H54 (cell line): ENCODE results near the gene ARID5B.
A peak's percentile ranks its signal among the peaks of the same experiment; 100 is the strongest.

Experiments used
- DNase-seq: peaks from one replicate; pipeline ENCODE4 v3.0.0; 2011; ENCODE audit warnings: low spot score, mixed read lengths; ENCODE audit not compliant: insufficient read length
- FAIRE-seq: peaks from 3 replicates; lab custom pipeline; 2011; peaks lifted over from hg19 to GRCh38; lab: Jason Lieb, UNC
- POLR2A ChIP-seq: IDR thresholded peaks from 2 replicates; pipeline ENCODE4 v1.6.1; 2011; ENCODE audit warnings: low read depth, mild to moderate bottlenecking, low read length

Gene ARID5B

DNA sequence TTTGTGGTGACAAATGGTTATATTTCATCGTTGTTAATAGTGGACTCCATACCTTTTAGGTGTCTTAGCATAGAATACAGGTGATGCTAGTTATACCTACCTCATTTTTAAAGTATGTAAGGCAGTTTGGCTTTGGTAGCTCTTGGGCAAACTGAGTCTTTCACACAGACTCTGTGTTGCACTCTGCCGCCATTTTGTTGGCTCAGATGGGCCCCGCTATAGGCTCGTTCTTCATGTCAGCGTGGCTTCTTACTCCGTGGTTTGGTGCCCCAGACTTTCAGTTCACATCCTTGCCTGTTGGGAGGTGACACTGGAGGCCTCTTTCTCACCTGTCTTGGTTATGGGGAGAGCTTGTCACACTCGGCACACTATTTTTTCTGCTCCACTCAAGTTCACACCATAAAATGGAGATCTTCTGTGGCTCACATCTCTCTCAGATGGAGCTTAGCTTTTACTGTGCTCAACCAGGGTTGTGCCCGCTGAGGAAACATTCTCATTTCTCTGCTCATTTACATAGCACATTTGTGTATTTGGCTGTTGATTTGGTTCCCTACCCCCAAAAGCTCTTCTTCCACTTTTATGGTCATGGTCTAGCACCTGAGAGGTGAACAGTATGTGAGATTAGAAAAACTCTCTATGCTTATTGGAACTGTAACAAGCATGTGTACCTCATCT is 178.5 kb downstream of the ARID5B start:
- no peak for FAIRE-seq
- DNase-seq: no peak
- no peak for TF ChIP-seq POLR2A

DNA sequence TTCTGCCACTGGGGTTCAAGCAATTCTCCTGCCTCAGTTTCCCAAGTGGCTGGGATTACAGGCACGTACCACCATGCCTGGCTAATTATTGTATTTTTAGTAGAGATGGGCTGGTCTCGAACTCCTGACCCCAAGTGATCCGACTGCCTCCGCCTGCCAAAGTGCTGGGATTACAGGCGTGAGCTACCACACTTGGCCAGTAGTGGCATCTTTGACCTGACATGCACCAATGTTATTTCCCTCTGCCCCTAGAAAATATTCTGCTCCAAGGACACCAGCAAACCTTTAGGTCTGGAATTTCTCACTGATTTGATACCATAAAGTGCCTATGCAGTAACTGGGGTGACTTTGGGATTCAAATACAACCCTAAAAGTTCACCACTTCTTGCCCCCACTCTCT is 179.4 kb downstream of the ARID5B start:
- no peak for TF ChIP-seq POLR2A
- FAIRE-seq (no peak), DNase-seq (no peak)

DNA sequence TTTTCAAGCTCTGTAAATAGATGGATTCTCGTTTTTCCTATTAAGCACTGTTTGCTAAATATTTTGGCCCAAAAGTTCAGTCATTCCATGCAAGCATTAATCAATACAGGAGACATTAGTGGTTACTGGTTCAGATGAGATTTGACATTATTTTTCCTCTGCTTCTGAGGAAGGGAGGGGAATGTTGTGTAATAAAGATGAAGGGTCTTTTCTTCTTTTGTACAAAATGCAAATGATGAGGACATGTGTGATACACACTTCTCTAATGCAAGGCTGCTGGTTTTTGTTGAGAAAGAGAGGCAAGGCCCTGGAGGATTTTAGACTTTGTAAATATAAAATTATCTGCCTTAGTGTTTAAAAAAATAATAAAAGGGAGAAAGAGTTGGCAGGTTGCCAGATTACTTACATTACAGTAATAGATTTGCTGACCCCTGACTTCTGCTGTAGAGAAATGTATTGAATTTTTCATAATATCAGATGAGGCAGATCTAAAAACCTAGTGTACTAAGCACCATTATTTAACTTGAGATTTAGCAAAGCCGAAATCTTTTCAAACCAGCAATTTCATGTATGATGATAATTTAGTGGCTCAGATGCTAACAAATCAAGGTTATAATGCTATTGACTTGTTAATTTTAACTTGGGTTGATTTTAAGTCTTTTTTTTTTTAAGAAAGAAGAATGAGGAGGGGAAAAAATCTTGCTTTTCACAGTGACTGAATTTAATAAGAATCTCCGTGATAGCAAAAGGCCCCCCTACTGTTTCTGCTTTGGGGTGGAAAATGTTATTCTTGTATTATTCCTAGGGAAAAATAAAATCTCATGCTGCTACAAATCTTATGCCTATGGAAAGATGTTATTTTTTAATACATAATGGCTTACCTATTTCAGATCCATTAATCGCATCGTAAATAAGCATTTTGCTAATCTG is 180.1 kb downstream of the ARID5B start:
- no peak for TF ChIP-seq POLR2A
- FAIRE-seq (no peak), DNase-seq (no peak)

DNA sequence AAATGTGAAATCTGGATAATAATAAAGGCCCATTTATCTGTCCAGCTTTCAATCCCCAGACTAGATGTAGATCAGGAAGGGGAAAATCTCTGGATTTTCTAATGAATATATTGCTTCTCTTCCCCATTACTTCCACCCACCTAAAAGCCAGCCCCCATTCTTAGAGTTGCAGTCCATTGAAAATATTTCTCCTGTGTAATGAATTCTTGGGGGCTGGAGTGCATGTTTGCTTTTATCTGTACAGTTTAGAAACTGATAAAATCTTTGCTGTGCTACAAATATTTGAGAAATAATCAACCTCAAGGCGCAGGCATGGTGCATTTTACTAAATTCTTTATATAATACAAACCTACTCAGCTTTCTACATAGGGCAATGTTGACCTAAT is 180.8 kb downstream of the ARID5B start:
- FAIRE-seq (no peak), DNase-seq (no peak)
- TF ChIP-seq POLR2A: no peak

DNA sequence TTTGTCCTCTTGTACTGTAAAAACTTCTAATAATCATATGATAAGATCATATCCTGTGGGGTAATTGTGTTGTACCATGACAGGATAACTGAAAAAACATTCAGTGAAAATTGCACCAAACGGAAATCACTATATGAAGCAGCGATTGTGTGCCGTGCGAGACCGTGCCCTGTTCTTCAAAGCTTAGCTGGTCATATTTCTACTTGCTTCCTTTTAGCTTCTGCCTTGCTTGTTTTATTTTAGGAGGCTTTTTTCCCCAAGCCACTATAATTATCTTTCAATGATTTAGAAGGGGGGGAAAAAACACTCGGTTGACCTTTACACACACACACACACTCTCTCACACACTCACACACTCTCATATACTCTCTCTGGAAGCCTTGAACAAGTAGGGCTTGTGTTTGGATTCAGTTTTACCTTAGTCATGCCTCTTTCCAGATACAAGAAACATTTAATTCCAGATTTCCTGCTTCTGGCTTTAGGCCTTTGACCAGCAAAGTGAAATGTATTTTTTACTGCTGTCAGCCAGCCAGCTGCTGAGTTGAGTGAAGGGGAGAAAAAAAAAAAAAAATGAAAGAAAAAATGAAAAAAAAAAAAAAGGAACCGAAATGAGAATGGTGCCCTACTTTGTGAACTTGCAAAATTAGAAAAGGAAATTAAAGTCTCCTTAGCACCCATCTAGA is 181.4 kb downstream of the ARID5B start:
- TF ChIP-seq POLR2A: no peak
- FAIRE-seq: no peak
- no peak for DNase-seq

DNA sequence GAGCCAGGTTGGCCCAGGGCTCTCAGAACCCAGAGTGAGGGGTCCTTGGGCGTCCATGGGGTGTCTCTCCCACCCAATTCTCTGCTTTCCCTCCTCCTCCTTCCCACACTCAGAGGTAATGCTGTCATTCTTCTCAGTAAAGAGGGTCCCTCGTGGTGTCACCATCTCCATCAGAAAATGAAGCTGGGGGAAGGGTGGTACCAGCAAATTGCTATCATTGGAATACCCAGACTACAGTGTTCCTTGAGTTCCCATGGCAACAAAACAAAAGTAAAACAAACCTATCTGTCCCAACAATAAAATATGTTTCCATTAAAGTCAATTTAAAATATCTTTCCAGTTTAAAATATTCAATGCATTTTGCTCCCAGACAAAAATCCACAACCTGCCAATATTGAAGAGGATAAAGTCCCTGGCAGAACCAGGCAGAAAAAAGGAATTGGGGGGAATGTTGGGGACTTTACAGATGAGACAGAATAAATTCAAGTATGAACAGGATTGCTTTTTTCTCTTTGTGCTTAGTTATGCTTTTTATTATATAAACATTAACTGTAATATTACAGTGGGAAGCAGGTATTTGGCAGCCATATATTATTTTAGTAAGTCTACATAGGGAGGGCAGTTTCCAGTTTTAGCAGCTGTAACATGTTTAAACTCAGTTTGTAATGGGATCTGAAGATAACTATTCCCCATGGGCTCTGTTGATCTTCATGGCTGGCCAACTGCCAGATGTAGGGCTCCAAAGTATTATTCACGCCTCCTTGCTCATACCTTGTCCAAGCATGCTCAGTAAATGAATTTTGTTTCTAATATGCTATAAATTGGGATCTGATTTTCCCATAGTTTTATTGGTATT is 182.1 kb downstream of the ARID5B start:
- no peak for TF ChIP-seq POLR2A
- FAIRE-seq (peak; percentile 6), DNase-seq (no peak)

DNA sequence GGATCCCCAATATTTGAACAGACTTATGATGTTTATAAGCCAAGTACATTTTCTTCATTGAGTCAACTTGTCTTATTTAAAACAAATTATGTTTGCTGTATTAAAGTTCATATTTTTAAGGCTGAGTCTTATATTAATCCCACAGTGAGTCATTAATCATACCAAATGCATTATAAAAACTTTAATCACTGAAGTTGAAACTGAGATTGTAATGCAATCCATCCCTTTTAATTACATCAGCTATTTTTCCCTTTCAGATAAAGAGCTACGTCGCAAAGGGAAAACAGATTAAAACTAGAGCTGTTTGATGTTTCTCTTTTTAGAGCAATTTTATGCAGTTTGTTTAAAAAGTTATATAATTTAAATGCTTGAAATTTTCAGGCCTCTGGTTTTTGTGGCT is 183.0 kb downstream of the ARID5B start:
- DNase-seq (no peak), FAIRE-seq (no peak)
- no peak for TF ChIP-seq POLR2A

DNA sequence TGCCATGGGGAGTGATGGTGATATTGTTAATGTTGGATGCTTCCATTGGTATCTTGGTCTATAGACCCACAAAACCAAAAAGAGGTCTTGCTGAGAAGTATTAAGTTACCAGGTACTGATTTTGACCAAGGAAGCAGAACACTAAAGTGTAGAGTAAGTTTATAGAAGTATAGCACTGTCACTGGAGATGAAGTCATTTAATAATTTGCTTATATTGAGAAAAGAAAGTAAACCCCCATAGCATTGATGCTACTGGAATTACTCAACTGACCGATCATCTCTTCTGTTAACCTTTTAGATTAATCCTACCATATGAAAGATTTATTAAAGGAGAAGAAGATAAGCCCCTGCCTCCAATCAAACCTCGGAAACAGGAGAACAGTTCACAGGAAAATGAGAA is 183.9 kb downstream of the ARID5B start:
- TF ChIP-seq POLR2A: no peak
- no peak for DNase-seq
- peak; percentile 30 for FAIRE-seq

DNA sequence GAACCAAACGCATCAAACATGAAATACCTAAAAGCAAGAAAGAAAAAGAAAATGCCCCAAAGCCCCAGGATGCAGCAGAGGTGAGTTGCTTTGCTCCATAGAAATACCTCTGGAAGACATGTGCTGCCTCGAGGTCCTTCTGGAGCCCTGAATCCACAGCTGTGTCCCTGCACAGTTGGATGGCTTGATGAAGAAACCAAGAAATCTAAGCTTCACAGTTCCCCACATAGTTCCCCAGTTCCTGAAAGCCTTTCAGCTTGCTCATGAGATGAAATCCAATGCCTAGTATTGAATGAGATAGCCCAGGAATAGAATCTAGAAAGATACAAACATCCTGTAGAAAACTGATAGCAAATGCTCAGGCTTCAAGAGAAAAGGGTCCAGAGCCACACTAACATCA is 184.3 kb downstream of the ARID5B start:
- DNase-seq (no peak), FAIRE-seq (no peak)
- TF ChIP-seq POLR2A: no peak

DNA sequence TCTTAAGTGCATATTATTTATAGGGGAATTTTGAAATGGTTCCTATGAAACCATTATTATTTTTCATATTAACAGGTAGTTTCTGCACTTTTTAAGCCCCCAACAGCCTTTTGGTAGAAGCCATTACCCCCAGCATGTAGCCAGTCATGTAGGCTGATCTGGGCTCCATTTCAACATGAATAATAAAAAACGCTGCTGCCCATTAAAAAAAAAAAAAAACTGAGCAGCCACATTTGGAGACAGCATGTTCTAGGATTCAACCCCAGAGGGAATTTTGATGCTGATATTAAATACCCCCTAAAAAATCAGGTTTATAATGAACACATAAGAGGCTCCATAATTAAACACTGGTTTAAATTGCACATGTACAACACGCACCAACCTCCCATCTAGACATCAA is 185.8 kb downstream of the ARID5B start:
- TF ChIP-seq POLR2A: no peak
- FAIRE-seq (no peak), DNase-seq (no peak)

DNA sequence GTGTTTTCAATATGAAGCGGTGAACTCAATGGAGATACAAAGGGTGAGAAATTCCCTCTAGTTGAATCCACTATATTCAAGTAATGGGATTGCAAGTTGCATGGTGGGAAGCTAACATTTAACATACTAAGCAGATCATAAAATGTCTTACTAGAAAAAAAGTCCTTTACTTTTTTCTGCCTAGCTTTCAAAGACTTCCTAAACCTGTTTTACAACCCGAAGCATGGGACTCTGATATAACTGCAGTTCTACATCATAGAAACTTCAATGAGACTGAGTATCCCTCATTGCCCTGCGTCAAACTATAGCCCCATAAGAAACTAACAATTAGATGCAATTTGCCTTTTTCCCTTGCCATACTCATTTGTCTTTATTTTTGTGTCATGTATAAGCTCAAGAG is 187.3 kb downstream of the ARID5B start:
- TF ChIP-seq POLR2A: no peak
- DNase-seq (no peak), FAIRE-seq (no peak)

DNA sequence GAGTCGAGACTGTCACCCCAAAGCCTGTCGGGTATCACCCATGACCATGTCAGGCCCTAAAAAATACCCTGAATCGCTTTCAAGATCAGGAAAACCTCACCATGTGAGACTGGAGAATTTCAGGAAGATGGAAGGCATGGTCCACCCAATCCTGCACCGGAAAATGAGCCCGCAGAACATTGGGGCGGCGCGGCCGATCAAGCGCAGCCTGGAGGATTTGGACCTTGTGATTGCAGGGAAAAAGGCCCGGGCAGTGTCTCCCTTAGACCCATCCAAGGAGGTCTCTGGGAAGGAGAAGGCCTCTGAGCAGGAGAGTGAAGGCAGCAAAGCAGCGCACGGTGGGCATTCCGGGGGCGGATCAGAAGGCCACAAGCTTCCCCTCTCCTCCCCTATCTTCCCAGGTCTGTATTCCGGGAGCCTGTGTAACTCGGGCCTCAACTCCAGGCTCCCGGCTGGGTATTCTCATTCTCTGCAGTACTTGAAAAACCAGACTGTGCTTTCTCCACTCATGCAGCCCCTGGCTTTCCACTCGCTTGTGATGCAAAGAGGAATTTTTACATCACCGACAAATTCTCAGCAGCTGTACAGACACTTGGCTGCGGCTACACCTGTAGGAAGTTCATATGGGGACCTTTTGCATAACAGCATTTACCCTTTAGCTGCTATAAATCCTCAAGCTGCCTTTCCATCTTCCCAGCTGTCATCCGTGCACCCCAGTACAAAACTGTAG is 191.0 kb downstream of the ARID5B start:
- DNase-seq: no peak
- no peak for FAIRE-seq
- TF ChIP-seq POLR2A: no peak

DNA sequence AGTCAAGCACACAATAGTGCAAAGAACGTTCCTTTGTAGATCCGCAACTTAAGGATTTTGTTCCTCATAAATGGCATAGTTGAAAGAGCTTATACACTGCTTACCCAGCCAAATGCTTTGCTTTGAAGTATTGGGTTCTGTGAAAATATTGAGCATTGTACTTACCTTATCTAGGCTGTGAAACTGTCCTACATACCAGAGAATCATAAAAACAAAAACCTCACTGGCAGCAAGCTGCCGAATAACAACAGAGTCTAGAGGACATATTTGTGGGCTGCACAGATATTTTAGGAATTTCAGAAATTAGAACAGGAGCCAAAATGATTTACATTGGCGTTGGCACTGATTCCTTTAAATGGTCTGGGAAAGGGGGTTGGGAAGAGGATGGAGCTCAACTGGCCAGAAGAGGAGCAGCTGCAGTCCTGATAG is 192.4 kb downstream of the ARID5B start:
- FAIRE-seq (peak; percentile 96), DNase-seq (peak; percentile 43)
- no peak for TF ChIP-seq POLR2A
